Endodermal cell (in vitro differentiated cells): ENCODE data around the gene QRICH1. TPM values are rescaled to one million over a fixed set of nuclear protein-coding genes. Genes with fewer than 3 reads are reported as not detected.

Source experiments
- DNase-seq: peaks from one replicate; pipeline ENCODE4 v3.0.0-alpha.2; 2017
- H3K27ac ChIP-seq: 2 replicates; pipeline ENCODE4 v1.5.1; 2013; ENCODE audit warnings: mild to moderate bottlenecking, low read depth, low read length, moderate library complexity
- H3K27me3 ChIP-seq: 2 replicates; pipeline ENCODE4 v1.6.1; 2013; ENCODE audit warnings: mild to moderate bottlenecking, low read length, moderate library complexity; ENCODE audit not compliant: insufficient read depth, control insufficient read depth, poor library complexity, severe bottlenecking
- H3K36me3 ChIP-seq: 2 replicates; pipeline ENCODE4 v1.7.0; 2013; ENCODE audit warnings: mild to moderate bottlenecking, low read length, moderate library complexity; ENCODE audit not compliant: control insufficient read depth, insufficient read depth
- H3K4me1 ChIP-seq: one replicate; pipeline ENCODE4 v1.7.0; 2013; ENCODE audit warnings: low read length; ENCODE audit not compliant: control insufficient read depth, insufficient read depth
- H3K4me3 ChIP-seq: 2 replicates; pipeline ENCODE4 v1.5.1; 2013; ENCODE audit warnings: mild to moderate bottlenecking, low read length, moderate library complexity
- H3K9ac ChIP-seq: 2 replicates; pipeline ENCODE4 v1.6.1; 2013; ENCODE audit warnings: mild to moderate bottlenecking, low read length, moderate library complexity; ENCODE audit not compliant: poor library complexity, severe bottlenecking; ENCODE audit errors: extremely low read depth
- H3K9me3 ChIP-seq: 2 replicates; pipeline ENCODE4 v1.6.1; 2013; ENCODE audit warnings: mild to moderate bottlenecking, low read length, moderate library complexity; ENCODE audit not compliant: control insufficient read depth
- H3K27ac Mint-ChIP-seq: 2 replicates; pipeline ENCODE4 v1.8.0; 2020; ENCODE audit warnings: mixed read lengths
- H3K27me3 Mint-ChIP-seq: 2 replicates; pipeline ENCODE4 v1.8.0; 2021; ENCODE audit warnings: mild to moderate bottlenecking, mixed read lengths; ENCODE audit not compliant: insufficient read depth
- H3K36me3 Mint-ChIP-seq: 2 replicates; pipeline ENCODE4 v1.8.0; 2020; ENCODE audit warnings: low read depth, mixed read lengths
- H3K4me1 Mint-ChIP-seq: 2 replicates; pipeline ENCODE4 v1.8.0; 2020; ENCODE audit warnings: mixed read lengths
- H3K4me3 Mint-ChIP-seq: 2 replicates; pipeline ENCODE4 v1.8.0; 2020; ENCODE audit warnings: mild to moderate bottlenecking, moderate library complexity, mixed read lengths
- H3K9me3 Mint-ChIP-seq: 2 replicates; pipeline ENCODE4 v1.8.0; 2020; ENCODE audit warnings: mild to moderate bottlenecking, mixed read lengths
- WGBS, 2 experiments: methylation state at CpG; one replicate each; pipeline versions ENCODE4 v1.1.5 to v1.1.7; 2013; ENCODE audit warnings: missing lambda C conversion rate in 2 of 2, mixed read lengths in 1 of 2; ENCODE audit not compliant: insufficient coverage in 1 of 2, insufficient read length in 1 of 2; 5-methylcytosine and 5-hydroxymethylcytosine counted together
- total RNA-seq, 2 donors: library from RNA; stranded (reverse); fragmentation: NEBNext Ultra II Directional in 1 of 2; extraction: Animal tissue kit (Norgen Biotek cat#: 25700) in 1 of 2; gene quantifications; 2 replicates in 1 of 2; 3 replicates in 1 of 2; pipeline ENCODE4 v1.2.1, GENCODE V29; 2021
- TF ChIP-seq, protein P1 (sequence below): fragments of 200-600 bp; sonication (generic); conservative IDR thresholded peaks from 2 replicates; pipeline ENCODE4 v1.5.0; 2021; ENCODE audit warnings: antibody characterized with exemption, mild to moderate bottlenecking

Gene QRICH1
- total RNA-seq, 2 donors from 2014 or later = 127 to 155 TPM

DNA sequence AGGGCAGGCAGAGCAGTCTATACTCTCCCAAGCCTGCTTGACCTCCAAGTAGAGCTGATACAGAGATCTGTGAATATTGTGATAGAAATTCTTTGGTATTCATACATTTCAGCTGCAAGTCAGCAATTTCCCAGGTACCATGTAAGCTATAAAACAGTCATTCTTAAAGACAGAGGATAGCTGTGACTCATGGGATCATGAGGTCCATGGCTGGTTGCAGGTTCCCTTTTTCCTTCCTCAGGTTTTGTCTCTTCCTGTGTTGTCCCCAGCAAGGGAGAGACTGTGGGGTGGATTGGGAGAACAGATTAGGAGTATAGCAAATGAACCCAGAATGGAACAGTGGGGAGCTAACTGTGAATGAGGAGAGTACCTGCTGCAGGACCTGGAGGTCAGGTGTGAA, 109.2 kb downstream of the QRICH1 start:
- H3K9me3 ChIP-seq = no peaks in the 10 kb centered on the region
- Mint-ChIP-seq H3K9me3 (no peaks in the 10 kb centered on the region), H3K27ac (no peak overlapping the region), H3K36me3 (peaks cover 45% of the 10 kb centered on the region), H3K4me1 (peaks cover 7% of the 10 kb centered on the region), H3K27me3 (peaks cover 8% of the 10 kb centered on the region), H3K4me3 (no peak overlapping the region)
- peaks cover 6% of the 10 kb centered on the region for H3K27me3 ChIP-seq
- TF ChIP-seq, protein P1, sequence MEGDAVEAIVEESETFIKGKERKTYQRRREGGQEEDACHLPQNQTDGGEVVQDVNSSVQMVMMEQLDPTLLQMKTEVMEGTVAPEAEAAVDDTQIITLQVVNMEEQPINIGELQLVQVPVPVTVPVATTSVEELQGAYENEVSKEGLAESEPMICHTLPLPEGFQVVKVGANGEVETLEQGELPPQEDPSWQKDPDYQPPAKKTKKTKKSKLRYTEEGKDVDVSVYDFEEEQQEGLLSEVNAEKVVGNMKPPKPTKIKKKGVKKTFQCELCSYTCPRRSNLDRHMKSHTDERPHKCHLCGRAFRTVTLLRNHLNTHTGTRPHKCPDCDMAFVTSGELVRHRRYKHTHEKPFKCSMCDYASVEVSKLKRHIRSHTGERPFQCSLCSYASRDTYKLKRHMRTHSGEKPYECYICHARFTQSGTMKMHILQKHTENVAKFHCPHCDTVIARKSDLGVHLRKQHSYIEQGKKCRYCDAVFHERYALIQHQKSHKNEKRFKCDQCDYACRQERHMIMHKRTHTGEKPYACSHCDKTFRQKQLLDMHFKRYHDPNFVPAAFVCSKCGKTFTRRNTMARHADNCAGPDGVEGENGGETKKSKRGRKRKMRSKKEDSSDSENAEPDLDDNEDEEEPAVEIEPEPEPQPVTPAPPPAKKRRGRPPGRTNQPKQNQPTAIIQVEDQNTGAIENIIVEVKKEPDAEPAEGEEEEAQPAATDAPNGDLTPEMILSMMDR = no peak
- no peak overlapping the region for H3K9ac ChIP-seq
- DNase-seq = no peak
- H3K4me1 ChIP-seq = no peaks in the 10 kb centered on the region
- H3K27ac ChIP-seq = no peak overlapping the region
- peaks cover 48% of the 10 kb centered on the region for H3K36me3 ChIP-seq
- no peak overlapping the region for H3K4me3 ChIP-seq

DNA sequence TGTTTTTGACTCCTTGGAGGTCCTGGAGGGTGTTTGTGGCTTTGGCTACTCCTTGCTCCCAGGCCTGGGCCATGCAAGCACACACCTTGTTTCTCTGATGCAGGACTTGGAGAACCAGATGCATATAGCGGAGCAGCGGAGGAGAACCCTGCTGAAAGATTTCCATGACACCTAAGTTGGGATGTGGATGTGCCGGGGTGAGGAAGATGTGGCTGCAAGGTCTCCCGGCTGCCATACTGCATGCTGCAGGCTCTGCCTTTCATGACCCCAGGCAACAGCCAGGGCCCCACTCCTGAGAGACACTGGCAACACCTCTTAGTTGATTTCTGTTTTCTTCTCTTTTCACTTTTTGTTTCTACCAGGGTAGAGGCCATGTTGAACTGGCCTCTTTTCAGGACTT, 110.8 kb downstream of the QRICH1 start:
- Mint-ChIP-seq H3K36me3 (peaks cover 54% of the 10 kb centered on the region), H3K27ac (no peak overlapping the region), H3K4me3 (no peak overlapping the region), H3K9me3 (no peaks in the 10 kb centered on the region), H3K27me3 (no peaks in the 10 kb centered on the region), H3K4me1 (no peaks in the 10 kb centered on the region)
- Histone ChIP-seq H3K9ac (no peak overlapping the region), H3K36me3 (peaks cover 56% of the 10 kb centered on the region), H3K27ac (no peak overlapping the region), H3K4me3 (no peak overlapping the region), H3K27me3 (no peaks in the 10 kb centered on the region), H3K9me3 (no peaks in the 10 kb centered on the region), H3K4me1 (no peaks in the 10 kb centered on the region)
- TF ChIP-seq, protein P1 = no peak
- WGBS, 2 experiments = 91 to 93% methylated on average over 4 of the region's 4 CpGs
- no peak for DNase-seq

DNA sequence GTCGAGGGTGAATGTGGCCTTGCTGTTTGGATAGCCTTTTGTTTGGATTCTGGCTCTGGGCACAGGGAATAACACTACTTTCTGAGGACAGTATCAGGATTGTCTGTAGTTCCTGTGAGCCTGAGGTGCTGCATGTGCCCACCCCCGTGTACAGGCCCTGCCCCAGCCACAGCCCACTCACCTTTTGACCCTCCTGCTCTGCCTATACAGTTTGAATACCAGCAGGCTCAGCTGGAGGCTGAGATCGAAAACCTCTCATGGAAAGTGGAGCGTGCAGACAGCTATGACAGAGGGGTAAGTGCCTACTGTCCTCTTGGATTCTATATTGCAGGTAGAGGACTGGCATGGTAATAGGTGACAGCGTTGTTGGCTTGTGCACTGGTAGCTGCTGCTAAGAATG, 111.2 kb downstream of the QRICH1 start:
- Histone ChIP-seq H3K27me3 (no peaks in the 10 kb centered on the region), H3K9me3 (no peaks in the 10 kb centered on the region), H3K36me3 (peaks cover 59% of the 10 kb centered on the region), H3K9ac (no peak overlapping the region), H3K27ac (no peak overlapping the region), H3K4me1 (no peaks in the 10 kb centered on the region), H3K4me3 (no peak overlapping the region)
- Mint-ChIP-seq H3K27ac (no peak overlapping the region), H3K9me3 (no peaks in the 10 kb centered on the region), H3K36me3 (peaks cover 58% of the 10 kb centered on the region), H3K4me1 (no peaks in the 10 kb centered on the region), H3K4me3 (no peak overlapping the region), H3K27me3 (no peaks in the 10 kb centered on the region)
- no peak for DNase-seq
- TF ChIP-seq, protein P1 = no peak
- 92 to 94% methylated on average over 4 to 5 of the region's 5 CpGs for WGBS, 2 experiments
